ENCODE results near the gene B3GALT6. TPM values are rescaled to one million over a fixed set of nuclear protein-coding genes. Genes with fewer than 3 reads are reported as not detected.

The B3GALT6 gene
- total and polyA plus RNA-seq, 10 donors: 7.9 to 25.1 (median 18.4) TPM

DNA sequence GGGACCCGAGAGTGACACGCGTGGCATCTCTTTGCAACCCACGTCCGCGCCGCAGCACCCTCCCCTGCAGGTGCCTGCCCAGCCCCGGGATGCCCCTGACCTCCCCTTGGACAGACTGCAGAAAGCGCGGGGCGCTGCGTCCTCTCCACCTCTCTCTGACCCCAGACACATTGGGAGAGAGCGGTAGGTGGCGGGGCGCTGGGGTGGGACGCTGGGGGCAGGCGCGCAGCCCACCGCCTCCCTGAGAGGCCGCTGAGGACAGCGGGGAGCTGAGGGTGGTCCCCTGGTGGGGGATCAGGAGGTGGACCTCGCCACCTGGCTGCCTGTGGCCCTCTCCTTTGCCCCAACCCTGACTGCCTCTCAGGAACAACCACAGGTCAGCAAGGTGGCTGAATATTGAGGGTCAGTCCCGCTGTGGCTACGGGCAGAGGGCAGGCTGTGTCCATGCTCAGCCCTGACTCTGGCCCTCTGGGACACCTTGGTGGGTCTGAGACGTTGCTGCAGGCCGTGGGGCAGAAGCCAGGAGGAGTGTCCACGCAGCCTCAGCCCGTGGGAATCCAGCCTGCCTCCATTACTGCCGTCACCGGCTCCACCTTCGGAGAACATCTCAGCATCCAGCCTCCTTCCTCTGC lies 42.4 kb downstream of the B3GALT6 start:
- peaks cover 26 to 55% (median 46%) of the 10 kb centered on the region in 6 donors for H3K4me1 ChIP-seq

DNA sequence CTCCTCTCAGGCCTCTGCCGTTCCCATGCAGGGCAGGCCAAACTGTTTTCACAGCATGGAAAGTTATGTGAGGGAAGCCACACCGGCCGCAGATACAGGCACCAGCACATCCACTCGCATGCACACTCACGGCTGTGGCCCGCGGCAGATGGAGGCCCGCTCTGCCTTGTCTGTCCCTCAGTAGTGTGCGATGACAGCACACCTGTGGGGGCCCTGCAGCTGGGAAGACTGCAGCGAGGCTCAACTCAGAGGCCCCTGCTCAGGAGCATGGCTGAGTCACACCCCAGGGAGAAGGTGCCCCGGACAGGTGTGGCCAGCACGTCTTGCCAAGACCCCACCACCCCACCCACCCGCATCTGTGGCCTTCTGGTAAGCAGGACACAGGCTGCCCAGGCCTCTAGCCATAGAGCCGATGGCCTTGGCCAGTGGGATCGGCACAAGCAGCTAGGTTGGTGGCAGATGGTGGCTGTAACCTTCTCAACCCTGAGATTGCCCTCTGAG lies 42.9 kb downstream of the B3GALT6 start:
- WGBS, 5 donors: 88 to 95% (median 93%) methylated on average over 9 to 15 of the region's 15 CpGs
- no peaks in the 10 kb centered on the region for H3K27me3 ChIP-seq (replicated peaks in 1 of 7)
- no peaks in the 10 kb centered on the region for H3K9me3 ChIP-seq
- H3K4me1 ChIP-seq: peaks cover 26 to 49% (median 41%) of the 10 kb centered on the region in 6 donors
- peaks cover 0 to 22% (median 0%) of the 10 kb centered on the region in 6 donors for H3K36me3 ChIP-seq
- peak; percentile 76 for DNase-seq
- TF ChIP-seq, protein P1, sequence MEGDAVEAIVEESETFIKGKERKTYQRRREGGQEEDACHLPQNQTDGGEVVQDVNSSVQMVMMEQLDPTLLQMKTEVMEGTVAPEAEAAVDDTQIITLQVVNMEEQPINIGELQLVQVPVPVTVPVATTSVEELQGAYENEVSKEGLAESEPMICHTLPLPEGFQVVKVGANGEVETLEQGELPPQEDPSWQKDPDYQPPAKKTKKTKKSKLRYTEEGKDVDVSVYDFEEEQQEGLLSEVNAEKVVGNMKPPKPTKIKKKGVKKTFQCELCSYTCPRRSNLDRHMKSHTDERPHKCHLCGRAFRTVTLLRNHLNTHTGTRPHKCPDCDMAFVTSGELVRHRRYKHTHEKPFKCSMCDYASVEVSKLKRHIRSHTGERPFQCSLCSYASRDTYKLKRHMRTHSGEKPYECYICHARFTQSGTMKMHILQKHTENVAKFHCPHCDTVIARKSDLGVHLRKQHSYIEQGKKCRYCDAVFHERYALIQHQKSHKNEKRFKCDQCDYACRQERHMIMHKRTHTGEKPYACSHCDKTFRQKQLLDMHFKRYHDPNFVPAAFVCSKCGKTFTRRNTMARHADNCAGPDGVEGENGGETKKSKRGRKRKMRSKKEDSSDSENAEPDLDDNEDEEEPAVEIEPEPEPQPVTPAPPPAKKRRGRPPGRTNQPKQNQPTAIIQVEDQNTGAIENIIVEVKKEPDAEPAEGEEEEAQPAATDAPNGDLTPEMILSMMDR (IDR thresholded peaks at IDR 0.05 in 8 of 11, conservative IDR thresholded peaks at IDR 0.05 in 3 of 11): no peak
- TF ChIP-seq POLR2AphosphoS5 (IDR thresholded peaks at IDR 0.05): no peak
- no peak overlapping the region for H3K27ac ChIP-seq
- intact Hi-C loops (cut with DNase I; ENCODE audit: low total_unique reads): no loop called here
- peak overlapping the region in 1 of 8 donors; percentile 98 for H3K4me3 ChIP-seq

More for the DNA sequence above, 42.4 kb downstream of the B3GALT6 start:
- peak overlapping the region; percentile 81 to 94 (median 86) for H3K27ac ChIP-seq
- peak; percentile 77 for DNase-seq
- H3K9me3 ChIP-seq: no peaks in the 10 kb centered on the region
- peak overlapping the region; percentile 84 to 98 (median 90) for H3K4me3 ChIP-seq
- 30 to 88% (median 34%) methylated on average over 7 to 31 of the region's 31 CpGs for WGBS, 5 donors
- H3K27me3 ChIP-seq (replicated peaks in 1 of 7): no peaks in the 10 kb centered on the region
- peaks cover 0 to 27% (median 0%) of the 10 kb centered on the region in 6 donors for H3K36me3 ChIP-seq
- intact Hi-C loops (cut with DNase I; ENCODE audit: low total_unique reads): no loop called here
- no peak for TF ChIP-seq POLR2AphosphoS5 (IDR thresholded peaks at IDR 0.05)
- TF ChIP-seq, protein P1 (IDR thresholded peaks at IDR 0.05 in 8 of 11, conservative IDR thresholded peaks at IDR 0.05 in 3 of 11): no peak
- no peak for TF ChIP-seq POLR2A (IDR thresholded peaks at IDR 0.05)

DNA sequence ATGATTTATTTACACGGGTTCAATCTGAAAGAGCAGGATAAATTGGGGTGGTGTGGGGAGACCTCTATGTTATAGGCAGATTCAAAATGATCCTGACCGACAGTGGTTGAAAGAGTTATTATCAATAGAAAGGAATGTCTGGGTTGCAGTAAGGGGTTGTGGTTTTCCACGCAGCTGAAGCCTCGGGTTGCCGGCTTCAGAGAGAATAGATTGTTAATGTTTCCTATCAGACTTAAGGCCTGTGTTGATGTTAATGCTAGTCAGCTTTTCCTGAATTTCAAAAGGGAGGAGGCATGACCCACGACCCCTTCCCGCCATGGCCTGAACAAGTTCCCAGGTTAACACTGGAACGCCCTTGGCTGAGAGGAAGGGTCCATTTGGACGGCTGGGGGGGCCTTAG lies 43.8 kb downstream of the B3GALT6 start:
- no peak for DNase-seq
- Histone ChIP-seq H3K4me1 (peaks cover 18 to 40% (median 32%) of the 10 kb centered on the region in 6 donors), H3K4me3 (no peak overlapping the region), H3K9me3 (no peaks in the 10 kb centered on the region), H3K27me3 (replicated peaks in 1 of 7) (no peaks in the 10 kb centered on the region), H3K36me3 (peaks cover 0 to 15% (median 0%) of the 10 kb centered on the region in 6 donors), H3K27ac (no peak overlapping the region)
- intact Hi-C loops (cut with DNase I; ENCODE audit: low total_unique reads): no loop called here
- WGBS, 5 donors: 80 to 89% (median 85%) methylated on average over 9 of the region's 9 CpGs
- TF ChIP-seq POLR2A (IDR thresholded peaks at IDR 0.05) (no peak), POLR2AphosphoS5 (IDR thresholded peaks at IDR 0.05) (no peak)
- TF ChIP-seq, protein P1 (IDR thresholded peaks at IDR 0.05 in 8 of 11, conservative IDR thresholded peaks at IDR 0.05 in 3 of 11): no peak

DNA sequence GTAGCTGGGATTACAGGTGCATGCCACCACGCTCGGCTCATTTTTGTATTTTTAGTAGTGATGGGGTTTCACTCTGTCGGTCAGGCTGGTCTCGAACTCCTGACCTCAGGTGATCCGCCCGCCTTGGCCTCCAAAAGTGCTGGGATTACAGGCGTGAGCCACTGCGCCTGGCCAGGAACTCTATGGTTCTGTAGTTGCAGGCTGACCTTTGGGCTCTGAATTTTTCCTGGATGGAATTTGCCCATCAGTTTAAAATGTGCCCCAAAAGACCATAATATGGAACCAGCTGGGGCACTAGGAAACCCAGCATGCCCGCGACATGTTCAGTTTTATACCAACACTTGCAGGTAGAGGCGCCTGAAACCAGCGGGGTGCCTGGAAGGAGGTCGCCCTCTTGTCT lies 46.6 kb downstream of the B3GALT6 start:
- Histone ChIP-seq H3K27ac (no peak overlapping the region), H3K9me3 (no peaks in the 10 kb centered on the region), H3K4me3 (no peak overlapping the region), H3K27me3 (replicated peaks in 1 of 7) (peaks cover 0 to 4% (median 0%) of the 10 kb centered on the region in 7 donors), H3K4me1 (peaks cover 0 to 16% (median 10%) of the 10 kb centered on the region in 6 donors), H3K36me3 (no peaks in the 10 kb centered on the region)
- TF ChIP-seq POLR2AphosphoS5 (IDR thresholded peaks at IDR 0.05) (no peak), POLR2A (IDR thresholded peaks at IDR 0.05) (no peak)
- TF ChIP-seq, protein P1 (IDR thresholded peaks at IDR 0.05 in 8 of 11, conservative IDR thresholded peaks at IDR 0.05 in 3 of 11): no peak
- DNase-seq: no peak
- intact Hi-C loops (cut with DNase I; ENCODE audit: low total_unique reads): no loop called here
- WGBS, 5 donors: 91 to 93% (median 92%) methylated on average over 13 of the region's 13 CpGs

All from spleen (tissue), 11 donors.